ENCODE data around the gene DHRS11.

The DHRS11 gene

DNA sequence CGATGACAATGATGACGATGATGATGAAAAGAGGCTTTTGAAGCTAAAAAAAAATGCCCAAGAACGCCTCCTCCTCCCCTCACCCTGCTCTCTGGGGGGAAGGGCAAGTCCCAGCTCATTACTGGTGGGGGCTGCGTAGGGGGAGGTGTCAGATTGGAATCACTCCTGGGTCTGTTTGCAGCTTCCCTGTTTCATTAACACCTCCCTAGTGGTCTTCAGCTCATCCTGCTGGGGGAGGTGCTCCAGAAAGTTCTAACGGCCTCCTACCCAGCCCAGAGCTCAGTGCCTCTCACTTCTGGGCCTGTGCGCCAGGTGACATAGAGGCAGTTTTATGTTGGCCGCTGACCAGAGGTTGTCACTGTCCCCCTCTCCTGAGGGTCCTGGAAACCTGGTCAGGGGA is 22.4 kb downstream of the DHRS11 start:
- no peak for DNase-seq (ENCODE audit: low read depth, low spot score)

- DNase-seq (ENCODE audit: low read depth, low spot score): no peak
These were observed 23.3 kb downstream of the DHRS11 start for GRCh38 chr17:36614933-36615332.

GRCh38 chr17:36616061-36617029 is 24.7 kb downstream of the DHRS11 start:
- no peak for DNase-seq (ENCODE audit: low read depth, low spot score)

GRCh38 chr17:36617773-36618172 is 26.1 kb downstream of the DHRS11 start:
- no peak for DNase-seq (ENCODE audit: low read depth, low spot score)

GRCh38 chr17:36623281-36623680 is 31.6 kb downstream of the DHRS11 start:
- DNase-seq (ENCODE audit: low read depth, low spot score): no peak

GRCh38 chr17:36625188-36625587 is 33.5 kb downstream of the DHRS11 start:
- no peak for DNase-seq (ENCODE audit: low read depth, low spot score)

DNA sequence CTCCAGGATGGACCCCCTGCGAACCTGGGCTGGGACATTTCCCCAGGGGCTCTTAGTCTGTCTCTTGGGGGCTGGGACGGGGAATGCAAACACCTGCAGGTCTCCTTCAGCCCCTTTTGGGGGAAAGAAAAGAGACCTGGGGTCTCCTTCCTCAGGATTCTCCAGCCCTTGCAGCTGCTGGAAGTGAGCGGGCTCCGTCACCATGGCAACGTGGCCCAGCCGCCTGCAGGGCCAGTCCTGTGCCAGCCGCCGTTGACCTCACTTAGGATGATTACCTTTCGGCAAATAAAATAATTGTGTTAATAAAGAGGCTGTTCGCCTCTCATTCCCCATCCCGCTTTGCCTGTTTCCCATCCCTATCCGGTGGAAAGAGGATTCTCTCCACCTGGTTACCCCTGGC is 35.4 kb downstream of the DHRS11 start:
- DNase-seq (ENCODE audit: low read depth, low spot score): no peak

- no peak for DNase-seq (ENCODE audit: low read depth, low spot score)
These were observed 36.9 kb downstream of the DHRS11 start for GRCh38 chr17:36628576-36628975.

DNA sequence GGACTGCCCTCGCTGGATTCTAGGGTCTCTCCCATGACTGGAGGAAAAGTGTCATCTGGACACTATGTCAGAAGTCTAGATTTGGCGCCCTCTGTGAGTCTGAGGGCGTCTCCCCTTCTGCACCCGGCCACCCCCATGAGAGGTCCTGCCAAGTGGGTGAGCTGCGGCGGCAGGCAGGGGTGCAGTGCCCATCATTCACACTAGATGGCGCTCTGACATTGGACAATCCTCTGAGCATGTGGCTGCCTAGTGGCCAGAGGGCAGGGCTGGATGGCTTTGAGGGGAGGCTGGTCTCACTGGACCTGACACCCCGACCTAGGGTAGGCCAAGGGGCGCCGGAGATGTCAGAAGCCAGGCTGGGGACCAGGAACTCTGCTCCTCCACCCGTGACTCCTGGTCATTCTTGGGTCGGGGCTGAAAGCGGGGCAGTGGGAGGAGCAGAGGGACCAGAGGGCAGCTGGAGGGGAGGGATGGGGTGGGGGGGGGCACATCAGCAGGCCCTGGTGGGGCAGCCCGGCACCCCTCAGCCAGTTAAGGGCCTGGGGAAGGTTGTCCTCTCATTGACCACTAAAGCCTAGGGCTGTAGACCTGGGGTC is 37.7 kb downstream of the DHRS11 start:
- DNase-seq (ENCODE audit: low read depth, low spot score): no peak

DNA sequence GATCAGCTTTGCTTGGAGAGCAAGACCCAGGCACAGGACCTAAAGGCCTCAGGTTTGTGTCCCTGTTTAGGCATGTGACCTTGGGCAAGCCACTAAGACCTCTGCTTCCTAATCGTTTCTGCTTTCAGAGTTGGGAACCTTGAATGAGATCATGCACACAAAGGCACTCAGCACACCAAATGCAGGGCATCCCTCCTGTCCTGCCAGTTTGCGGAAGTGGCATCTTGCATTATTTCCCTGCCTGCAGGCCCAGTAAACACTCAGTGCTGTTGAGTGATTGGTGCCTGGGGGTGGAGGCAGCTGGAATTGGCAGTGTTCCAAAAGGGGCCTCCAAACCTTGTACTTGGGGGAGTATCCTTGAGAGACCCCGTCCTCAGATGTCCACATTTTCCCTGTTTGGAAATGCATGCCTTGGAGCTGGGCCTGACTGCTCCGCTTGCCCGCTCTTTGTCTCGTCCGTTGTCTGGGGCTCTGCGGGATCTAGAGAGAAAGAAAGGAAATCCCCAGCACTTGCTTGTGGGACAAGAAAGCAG is 38.4 kb downstream of the DHRS11 start:
- DNase-seq (ENCODE audit: low read depth, low spot score): no peak

GRCh38 chr17:36631022-36631421 is 39.3 kb downstream of the DHRS11 start:
- no peak for DNase-seq (ENCODE audit: low read depth, low spot score)

DNA sequence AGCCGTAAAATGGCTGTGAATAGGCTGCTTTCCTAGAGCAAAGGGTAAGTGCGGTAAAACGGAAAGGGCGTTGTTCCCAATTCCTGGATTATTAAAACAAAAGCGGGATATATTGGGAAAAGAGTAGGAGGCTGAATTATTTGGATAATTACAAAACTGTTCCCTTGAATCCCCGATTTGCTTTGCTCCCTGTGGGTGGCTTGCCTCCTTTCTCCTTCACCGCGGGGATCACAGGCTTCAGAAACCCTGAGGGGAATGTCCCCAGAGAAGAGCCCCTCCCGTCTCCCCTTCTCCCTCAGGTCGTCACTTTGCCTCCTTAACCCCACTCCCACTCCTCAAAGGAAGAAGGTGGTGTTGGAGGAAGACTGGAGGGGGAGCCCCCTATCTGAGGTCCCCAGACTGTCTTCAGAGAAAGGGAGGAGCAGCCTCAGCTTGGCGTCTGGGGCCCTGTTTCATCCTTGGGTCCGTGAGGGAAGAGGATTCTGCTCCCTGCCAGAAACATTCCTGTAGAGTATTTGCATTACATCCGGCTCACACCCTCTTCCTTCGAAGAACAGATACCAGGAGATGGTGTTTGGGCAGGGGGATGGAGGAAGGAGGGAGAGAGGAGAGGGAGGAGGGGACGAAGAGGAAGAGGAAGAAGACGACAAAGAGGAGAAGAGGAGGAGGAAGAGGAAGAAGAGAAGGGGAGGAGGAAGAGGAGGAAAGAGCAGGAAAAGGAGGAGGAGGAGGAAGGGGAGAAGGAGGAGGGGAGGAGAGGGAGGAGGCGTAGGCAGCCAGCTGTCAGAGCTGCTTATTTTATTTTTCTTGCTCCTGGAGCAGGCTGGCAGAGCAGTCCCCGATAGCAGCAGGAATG is 41.5 kb downstream of the DHRS11 start:
- DNase-seq (ENCODE audit: low read depth, low spot score): no peak

- no peak for DNase-seq (ENCODE audit: low read depth, low spot score)
These were observed 48.7 kb downstream of the DHRS11 start for GRCh38 chr17:36640346-36640745.

GRCh38 chr17:36640836-36641235 is 49.2 kb downstream of the DHRS11 start:
- no peak for DNase-seq (ENCODE audit: low read depth, low spot score)

GRCh38 chr17:36641331-36641876 is 49.7 kb downstream of the DHRS11 start:
- no peak for DNase-seq (ENCODE audit: low read depth, low spot score)

GRCh38 chr17:36641877-36642845 is 50.5 kb downstream of the DHRS11 start:
- no peak for DNase-seq (ENCODE audit: low read depth, low spot score)

DNA sequence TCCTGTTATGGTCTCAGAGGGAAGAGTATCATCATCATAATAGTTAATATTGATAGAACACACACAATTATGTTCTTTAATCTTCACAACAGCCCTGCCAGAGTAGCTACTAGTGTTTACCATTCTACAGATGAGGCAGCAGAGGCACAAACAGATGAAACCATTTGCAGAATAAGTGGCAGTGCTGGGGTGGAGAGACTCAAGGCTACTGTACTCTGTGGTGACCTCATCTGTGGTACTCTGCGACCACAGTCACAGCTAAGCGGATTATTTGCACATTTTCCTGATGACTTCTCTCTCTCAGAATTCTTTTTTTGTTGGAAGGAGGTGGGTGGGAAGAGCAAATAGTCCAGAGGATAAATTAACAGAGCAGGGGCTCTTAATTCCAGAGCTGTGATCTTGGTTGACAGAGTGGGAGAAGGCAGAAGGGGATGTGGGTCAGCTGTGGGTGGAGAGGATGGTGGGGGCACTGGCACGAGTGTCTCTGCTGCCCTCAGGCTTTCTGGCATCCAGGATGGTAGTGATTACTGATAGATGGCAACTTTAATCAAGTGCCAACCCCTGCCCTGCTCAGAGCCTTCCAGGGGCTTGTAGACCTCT is 51.5 kb downstream of the DHRS11 start:
- DNase-seq (ENCODE audit: low read depth, low spot score): no peak

- no peak for DNase-seq (ENCODE audit: low read depth, low spot score)
These were observed 53.7 kb downstream of the DHRS11 start for GRCh38 chr17:36645422-36645821.

DNA sequence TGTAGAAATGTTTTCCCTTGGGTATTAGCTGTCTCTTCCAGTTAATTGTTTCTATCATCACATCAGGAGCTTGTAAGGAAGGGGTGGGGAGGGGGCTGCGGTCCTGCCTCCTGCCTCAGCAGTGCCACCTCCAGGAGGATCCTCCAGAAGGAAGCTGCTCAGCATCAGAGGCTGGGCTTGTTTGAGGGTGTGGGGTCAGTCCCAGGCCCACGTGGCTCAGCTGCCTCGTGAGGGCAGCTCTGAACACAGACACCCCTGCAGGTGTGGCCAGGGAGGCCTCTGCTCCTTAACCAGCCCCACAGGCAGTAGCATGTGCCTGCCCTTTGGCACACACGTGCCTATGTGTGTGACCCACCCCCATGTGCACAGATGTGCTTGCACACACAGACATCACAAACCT is 56.0 kb downstream of the DHRS11 start:
- no peak for DNase-seq (ENCODE audit: low read depth, low spot score)

Measured in iPS DF 19.7 (cell line).